Thyroid gland (tissue), 4 donors: ENCODE measurements around the gene RALGDS. TPM values are rescaled to one million over a fixed set of nuclear protein-coding genes. Genes with fewer than 3 reads are reported as not detected.

Experiments
- DNase-seq, 2 donors: peaks; one replicate each; pipeline ENCODE4 v3.0.0-alpha.2; 2019
- H3K27ac ChIP-seq, 3 donors: fragments of 200-600 bp; sonication (generic); 1 replicate in 2 of 3; 2 replicates in 1 of 3; pipeline ENCODE4 v1.5.1; 2016 to 2019; ENCODE audit warnings: mild to moderate bottlenecking in 1 of 3, moderate library complexity in 1 of 3
- H3K27me3 ChIP-seq: fragments of 200-600 bp; sonication (generic); one replicate; pipeline ENCODE4 v1.5.1; 2019
- H3K36me3 ChIP-seq, 2 donors: fragments of 200-600 bp; sonication (generic); one replicate each; pipeline ENCODE4 v1.5.1; 2016 to 2019
- H3K4me1 ChIP-seq, 2 donors: fragments of 200-600 bp; sonication (generic); one replicate each; pipeline ENCODE4 v1.5.1; 2017 to 2019
- H3K4me3 ChIP-seq, 3 donors: fragments of 200-600 bp; sonication (generic); replicated peaks in 1 of 3; 1 replicate in 2 of 3; 2 replicates in 1 of 3; pipeline ENCODE4 v1.5.1; 2016; ENCODE audit warnings: mild to moderate bottlenecking in 1 of 3
- H3K9me3 ChIP-seq: fragments of 200-600 bp; sonication (generic); one replicate; pipeline ENCODE4 v1.5.1; 2017
- POLR2A ChIP-seq, 2 donors: fragments of 450-650 bp; IDR thresholded peaks; one replicate each; pipeline ENCODE4 v1.6.1; 2017; ENCODE audit warnings: antibody characterized with exemption in 2 of 2, mild to moderate bottlenecking in 2 of 2, moderate library complexity in 1 of 2
- WGBS, 2 donors: methylation state at CpG; one replicate each; pipeline ENCODE4 v1.1.5; 2017; 5-methylcytosine and 5-hydroxymethylcytosine counted together
- intact Hi-C: fragments of 100-400 bp; cut with DNase I; formaldehyde crosslinking; loops from one replicate; pipeline ENCODE4 v1.15.1; 2023
- total RNA-seq, 4 donors: library from RNA; depleted of rRNA; stranded (reverse); fragments of >200 nt; gene quantifications; one replicate each; pipeline ENCODE4 v1.2.3, GENCODE V29; 2016
- TF ChIP-seq, protein P1 (sequence below), 6 experiments: fragments of 200-600 bp in 3 of 6; fragments of 450-650 bp in 3 of 6; sonication (generic) in 3 of 6; IDR thresholded peaks; one replicate each; pipeline ENCODE4 v1.5.1; 2016 to 2019; ENCODE audit warnings: antibody characterized with exemption in 6 of 6, mild to moderate bottlenecking in 2 of 6, inconsistent platforms in 1 of 6, moderate library complexity in 1 of 6

Gene RALGDS
- total RNA-seq, 4 donors from 2014 or later: 32.2 to 55.3 (median 43.5) TPM

DNA sequence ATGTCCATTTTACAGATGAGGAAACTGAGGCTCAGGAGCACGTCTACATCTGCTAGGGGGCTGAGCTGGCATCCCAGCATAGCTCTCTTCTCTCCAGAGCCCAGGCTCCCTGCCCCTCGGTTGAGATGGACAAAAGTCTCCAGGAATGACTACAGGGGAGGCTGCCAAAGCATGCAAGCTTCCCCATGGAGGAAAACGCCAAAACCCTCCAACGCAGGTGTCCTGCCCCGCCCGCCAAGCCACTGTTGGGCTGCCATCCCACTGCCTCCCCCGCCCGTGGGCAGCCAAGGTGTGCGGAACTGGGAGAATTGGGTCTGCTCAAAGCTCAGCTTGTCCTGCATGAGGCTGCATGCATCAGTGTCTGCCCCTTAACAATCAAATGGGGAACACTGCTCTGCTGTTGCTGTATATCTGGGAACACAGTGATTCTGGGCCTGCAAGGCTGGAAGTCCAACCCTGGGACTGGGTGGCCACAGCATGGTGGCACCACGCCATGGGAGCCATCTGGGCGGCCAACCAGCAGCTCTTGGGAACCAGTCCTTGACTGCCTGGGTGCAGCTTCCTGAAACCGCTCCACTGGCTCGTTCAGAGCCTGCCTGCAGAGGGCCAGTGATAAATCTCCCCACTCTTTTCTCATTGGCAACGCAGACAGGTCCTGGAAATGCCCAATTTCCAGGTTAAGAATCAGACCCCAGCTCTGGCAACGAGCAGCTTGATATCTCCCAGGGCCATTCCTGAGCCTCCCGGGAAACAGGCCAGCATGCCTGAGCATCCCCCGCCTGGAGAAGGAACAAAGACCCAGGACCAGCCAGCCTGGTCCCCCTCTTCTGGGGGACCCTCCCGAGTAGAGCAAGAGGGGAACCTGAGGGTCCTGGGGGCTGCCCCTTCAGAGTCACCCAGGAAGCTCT is 3.5 kb downstream of the RALGDS start:
- Histone ChIP-seq H3K27me3 (no peaks in the 10 kb centered on the region), H3K27ac (peak overlapping the region in 2 of 3 donors; percentile 49 to 92), H3K4me1 (peaks cover 77 to 93% of the 10 kb centered on the region in 2 donors), H3K36me3 (no peaks in the 10 kb centered on the region), H3K9me3 (no peaks in the 10 kb centered on the region), H3K4me3 (no peak overlapping the region)
- TF ChIP-seq, protein P1, sequence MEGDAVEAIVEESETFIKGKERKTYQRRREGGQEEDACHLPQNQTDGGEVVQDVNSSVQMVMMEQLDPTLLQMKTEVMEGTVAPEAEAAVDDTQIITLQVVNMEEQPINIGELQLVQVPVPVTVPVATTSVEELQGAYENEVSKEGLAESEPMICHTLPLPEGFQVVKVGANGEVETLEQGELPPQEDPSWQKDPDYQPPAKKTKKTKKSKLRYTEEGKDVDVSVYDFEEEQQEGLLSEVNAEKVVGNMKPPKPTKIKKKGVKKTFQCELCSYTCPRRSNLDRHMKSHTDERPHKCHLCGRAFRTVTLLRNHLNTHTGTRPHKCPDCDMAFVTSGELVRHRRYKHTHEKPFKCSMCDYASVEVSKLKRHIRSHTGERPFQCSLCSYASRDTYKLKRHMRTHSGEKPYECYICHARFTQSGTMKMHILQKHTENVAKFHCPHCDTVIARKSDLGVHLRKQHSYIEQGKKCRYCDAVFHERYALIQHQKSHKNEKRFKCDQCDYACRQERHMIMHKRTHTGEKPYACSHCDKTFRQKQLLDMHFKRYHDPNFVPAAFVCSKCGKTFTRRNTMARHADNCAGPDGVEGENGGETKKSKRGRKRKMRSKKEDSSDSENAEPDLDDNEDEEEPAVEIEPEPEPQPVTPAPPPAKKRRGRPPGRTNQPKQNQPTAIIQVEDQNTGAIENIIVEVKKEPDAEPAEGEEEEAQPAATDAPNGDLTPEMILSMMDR (IDR thresholded peaks at IDR 0.05): peak in 3 of 6 experiments; percentile 13 to 37 (median 29)
- no peak for TF ChIP-seq POLR2A (IDR thresholded peaks at IDR 0.05)
- DNase-seq: peak; percentile 89 to 91
- WGBS, 2 donors: 41 to 71% methylated on average over 7 to 10 of the region's 18 CpGs
- intact Hi-C loops: no loop called here

DNA sequence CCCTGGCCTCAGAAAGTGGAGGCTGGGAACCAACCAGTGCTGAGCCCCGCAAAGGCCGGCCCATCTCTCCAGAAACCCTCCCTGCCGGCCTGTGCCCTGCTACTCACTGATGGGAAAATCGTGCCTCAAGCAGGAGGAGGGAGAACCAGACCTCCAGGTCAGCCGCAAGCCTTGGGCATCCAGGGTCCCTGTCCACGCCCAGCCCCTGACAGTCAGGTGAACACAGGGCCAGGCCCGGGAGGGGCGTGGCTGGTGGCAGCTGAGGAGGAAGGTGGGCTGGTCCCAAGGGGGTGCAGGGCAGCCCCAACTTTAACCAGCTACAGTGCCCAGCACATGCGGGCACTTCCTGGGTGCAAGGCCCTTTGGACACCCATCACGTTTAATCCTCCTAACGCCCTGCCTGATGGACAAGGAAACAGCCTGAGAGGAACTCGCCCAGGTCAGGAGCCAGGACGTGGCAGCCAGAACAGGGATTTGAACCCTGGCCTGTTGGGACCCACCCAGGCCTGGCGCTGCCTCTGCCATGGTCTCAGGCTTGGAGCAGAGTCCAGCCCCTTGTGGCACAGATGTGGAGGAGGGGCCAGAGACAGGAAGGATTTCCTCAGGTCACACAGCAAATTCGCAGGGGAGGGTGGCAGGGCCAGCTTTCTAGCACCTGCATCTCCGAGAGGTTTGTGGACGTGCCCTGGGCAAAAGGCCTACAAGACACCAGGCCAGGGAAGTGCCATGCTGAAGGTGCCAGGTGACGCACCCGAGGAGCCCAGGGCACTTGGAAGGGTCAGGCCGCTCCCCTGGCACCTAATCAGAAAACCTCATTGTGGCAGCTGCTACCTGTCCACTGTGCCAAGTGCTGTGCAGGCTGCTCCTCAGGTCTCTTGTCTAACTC is 4.5 kb downstream of the RALGDS start:
- H3K9me3 ChIP-seq: no peaks in the 10 kb centered on the region
- no peak overlapping the region for H3K4me3 ChIP-seq
- peaks cover 72 to 91% of the 10 kb centered on the region in 2 donors for H3K4me1 ChIP-seq
- intact Hi-C loops: no loop called here
- H3K36me3 ChIP-seq: no peaks in the 10 kb centered on the region
- peak in 1 of 2 donors; percentile 3 for DNase-seq
- H3K27me3 ChIP-seq: no peaks in the 10 kb centered on the region
- WGBS, 2 donors: 78 to 79% methylated on average over 5 to 8 of the region's 20 CpGs
- TF ChIP-seq, protein P1 (IDR thresholded peaks at IDR 0.05): no peak
- no peak for TF ChIP-seq POLR2A (IDR thresholded peaks at IDR 0.05)
- peak overlapping the region in 2 of 3 donors; percentile 24 to 92 for H3K27ac ChIP-seq

DNA sequence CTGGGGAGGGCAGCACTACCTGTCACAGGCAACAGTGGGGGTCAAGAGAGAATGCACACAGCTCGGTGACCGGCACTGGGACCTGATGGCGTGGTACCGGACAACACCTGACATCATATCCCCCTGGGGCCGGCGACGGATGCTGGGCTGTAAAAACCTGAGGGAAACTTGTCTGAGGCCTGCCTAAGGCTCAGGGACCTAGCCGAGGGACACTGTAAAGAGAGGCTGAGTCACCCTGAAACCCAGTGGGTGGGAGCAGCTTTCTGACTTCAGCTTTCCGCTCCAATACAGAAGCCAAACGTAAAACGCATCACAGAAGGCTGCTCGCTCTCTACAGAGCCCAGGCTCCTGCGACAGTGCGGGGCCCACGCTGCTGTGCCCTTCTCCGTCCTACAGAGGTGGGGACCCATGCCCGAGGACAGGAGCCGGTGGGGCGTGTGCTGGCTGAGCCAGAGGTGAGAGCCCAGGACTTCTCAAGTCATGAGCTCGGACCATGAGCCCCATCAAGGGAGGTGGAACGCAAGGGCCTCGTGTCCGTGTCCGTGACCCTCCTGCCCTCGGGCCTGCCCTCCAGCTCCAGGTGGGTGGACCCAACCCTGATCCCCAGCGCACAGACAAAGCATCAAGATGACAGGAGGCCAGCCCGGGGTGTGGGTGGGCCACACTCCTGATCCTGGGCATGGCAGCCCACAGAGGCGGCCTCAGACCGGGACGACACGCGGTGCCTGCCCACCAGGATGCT is 5.3 kb downstream of the RALGDS start:
- Histone ChIP-seq H3K4me1 (peaks cover 69 to 87% of the 10 kb centered on the region in 2 donors), H3K4me3 (no peak overlapping the region), H3K27ac (peak overlapping the region in 1 of 3 donors; percentile 78), H3K27me3 (no peaks in the 10 kb centered on the region), H3K36me3 (no peaks in the 10 kb centered on the region), H3K9me3 (no peaks in the 10 kb centered on the region)
- intact Hi-C loops: no loop called here
- no peak for TF ChIP-seq POLR2A (IDR thresholded peaks at IDR 0.05)
- TF ChIP-seq, protein P1 (IDR thresholded peaks at IDR 0.05): no peak
- 84 to 96% methylated on average over 13 to 27 of the region's 32 CpGs for WGBS, 2 donors
- DNase-seq: peak in 1 of 2 donors; percentile 2

DNA sequence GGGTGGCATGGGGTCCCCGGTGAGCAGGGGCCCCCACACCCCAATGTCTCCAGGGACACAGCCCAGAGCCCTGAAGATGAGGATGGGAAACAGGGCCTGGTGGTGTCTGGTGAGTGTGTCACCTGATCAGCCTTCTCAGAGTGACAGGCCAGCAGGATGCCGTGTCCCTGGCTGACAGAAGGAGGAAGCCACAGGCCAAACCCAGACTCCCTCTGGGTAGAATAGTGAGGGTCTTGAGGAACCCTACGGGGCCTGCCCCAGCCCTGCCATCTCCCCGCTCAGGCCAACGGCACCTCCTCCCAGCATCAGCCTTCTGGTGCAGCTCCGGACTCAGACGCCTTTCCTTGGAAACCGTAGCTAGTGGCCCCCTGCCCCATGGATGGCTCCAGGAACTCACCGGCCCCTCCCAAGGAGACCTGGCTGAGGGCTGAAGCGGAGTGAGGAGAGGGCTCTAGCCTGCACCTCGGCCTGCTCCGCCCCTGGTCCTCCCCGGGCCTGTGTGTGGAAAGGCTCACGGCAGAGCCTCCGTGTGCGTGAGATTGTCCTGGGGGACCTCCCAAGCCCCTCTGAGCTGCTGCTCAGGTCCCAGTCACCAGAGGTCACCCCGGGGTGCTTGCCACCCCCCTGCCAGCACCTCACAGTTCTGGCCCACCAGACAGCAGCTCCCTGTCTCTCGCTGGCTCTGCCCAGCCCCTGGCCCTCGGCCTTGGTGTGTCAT is 6.0 kb downstream of the RALGDS start:
- no peak for DNase-seq
- Histone ChIP-seq H3K27ac (peak overlapping the region; percentile 49 to 78 (median 55)), H3K36me3 (peaks cover 4 to 5% of the 10 kb centered on the region in 2 donors), H3K27me3 (no peaks in the 10 kb centered on the region), H3K9me3 (no peaks in the 10 kb centered on the region), H3K4me3 (no peak overlapping the region), H3K4me1 (peaks cover 62 to 81% of the 10 kb centered on the region in 2 donors)
- 87 to 91% methylated on average over 6 to 7 of the region's 19 CpGs for WGBS, 2 donors
- TF ChIP-seq, protein P1 (IDR thresholded peaks at IDR 0.05): no peak
- no peak for TF ChIP-seq POLR2A (IDR thresholded peaks at IDR 0.05)
- intact Hi-C loops: no loop called here
